GM12872 (cell line): ENCODE results near the gene CAMK2D.

ENCODE experiments used
- CTCF ChIP-seq: IDR thresholded peaks from 3 replicates; pipeline ENCODE4 v1.5.1; 2011; ENCODE audit warnings: low read depth, mild to moderate bottlenecking, low read length, moderate library complexity; ENCODE audit not compliant: insufficient read depth

The CAMK2D gene

GRCh38 chr4:113404167-113404571 lies 357.4 kb downstream of the CAMK2D start:
- no peak for TF ChIP-seq CTCF
